HG03469 (cell line): ENCODE measurements around the gene PHACTR1.
"Not testable (repeated sequence)": the region's sequence is repeated elsewhere in the genome, so short reads cannot be mapped to it uniquely, and the experiment has no call there.

Experiments used
- ATAC-seq: cut with Tn5 transposase; IDR thresholded peaks from one replicate; pipeline ENCODE4 v1.9.1; 2021; ENCODE audit warnings: mild to moderate bottlenecking, moderate library complexity, moderate number of reproducible peaks; ENCODE audit not compliant: unreplicated experiment

PHACTR1 gene

GRCh38 chr6:13216236-13217014 is 499.9 kb downstream of the PHACTR1 start:
- no peak for ATAC-seq

- no peak for ATAC-seq
Observed at GRCh38 chr6:13217206-13217905, 500.8 kb downstream of the PHACTR1 start.

GRCh38 chr6:13220266-13220665 is 503.7 kb downstream of the PHACTR1 start:
- ATAC-seq, result no peak

- ATAC-seq, result no peak
Observed at GRCh38 chr6:13222048-13222447, 505.5 kb downstream of the PHACTR1 start.

GRCh38 chr6:13226071-13226470 is 509.5 kb downstream of the PHACTR1 start:
- no peak for ATAC-seq

- no peak for ATAC-seq
Observed at GRCh38 chr6:13228264-13229204, 512.0 kb downstream of the PHACTR1 start.

GRCh38 chr6:13229205-13230085 is 512.9 kb downstream of the PHACTR1 start:
- peak; percentile 81 for ATAC-seq

GRCh38 chr6:13233106-13233505 is 516.5 kb downstream of the PHACTR1 start:
- ATAC-seq, result no peak

- ATAC-seq, result no peak
Observed at GRCh38 chr6:13234130-13234529, 517.6 kb downstream of the PHACTR1 start.

GRCh38 chr6:13235339-13235738 is 518.8 kb downstream of the PHACTR1 start:
- no peak for ATAC-seq

- no peak for ATAC-seq
Observed at GRCh38 chr6:13237318-13237717, 520.8 kb downstream of the PHACTR1 start.

GRCh38 chr6:13238017-13238416 is 521.5 kb downstream of the PHACTR1 start:
- no peak for ATAC-seq

- no peak for ATAC-seq
Observed at GRCh38 chr6:13238640-13239216, 522.2 kb downstream of the PHACTR1 start.

- no peak for ATAC-seq
Observed at GRCh38 chr6:13239530-13240455, 523.2 kb downstream of the PHACTR1 start.

- no peak for ATAC-seq
Observed at GRCh38 chr6:13241364-13241763, 524.8 kb downstream of the PHACTR1 start.

- ATAC-seq, result no peak
Observed at GRCh38 chr6:13242178-13242577, 525.6 kb downstream of the PHACTR1 start.

GRCh38 chr6:13242590-13242989 is 526.0 kb downstream of the PHACTR1 start:
- ATAC-seq, result no peak

GRCh38 chr6:13243033-13243432 is 526.5 kb downstream of the PHACTR1 start:
- no peak for ATAC-seq

- not testable (repeated sequence) for ATAC-seq
Observed at GRCh38 chr6:13243745-13244144, 527.2 kb downstream of the PHACTR1 start.
